ENCODE results near the gene KRTAP20-1.

The KRTAP20-1 gene

GRCh38 chr21:30642564-30642963 is 26.3 kb downstream of the KRTAP20-1 start, which contains the start of gene KRTAP20-3:
KRTAP20-3 (plus strand) TSS chr21:30642864.
- Histone ChIP-seq H3K4me3 (ENCODE audit: low read depth, low read length) (no peak within 1 kb of the TSS), H3K9me3 (ENCODE audit: control insufficient read depth, insufficient read depth, low read depth, low read length) (no peaks in the 10 kb centered on the region), H3K4me1 (ENCODE audit: control insufficient read depth, insufficient read depth, low read length) (no peaks in the 10 kb centered on the region), H3K36me3 (ENCODE audit: control insufficient read depth in 2 of 2, insufficient read depth in 1 of 2, low read length in 2 of 2) (no peaks in the 10 kb centered on the region), H3K27ac (ENCODE audit: extremely low read depth, low read depth, low read length) (no peak within 1 kb of the TSS)
- TF ChIP-seq SP3 (tag by site-specific recombination; IDR thresholded peaks at IDR 0.05) (no peak), ZNF791 (tag by site-specific recombination; IDR thresholded peaks at IDR 0.05) (no peak), ZFP41 (tag by site-specific recombination; IDR thresholded peaks at IDR 0.05; ENCODE audit: borderline replicate concordance) (no peak)
- CTCF ChIA-PET: interaction anchor here (0.8 kb wide), 1 partner anchor 46 kb away, joined by 3 read pairs; no protein-coding TSS in a partner anchor
- POLR2A ChIA-PET: no interaction called here

GRCh38 chr21:30646904-30647414 is 30.7 kb downstream of the KRTAP20-1 start:
- TF ChIP-seq ZNF146 (tag by site-specific recombination; IDR thresholded peaks at IDR 0.05) (no peak), KLF10 (tag by site-specific recombination; IDR thresholded peaks at IDR 0.05) (no peak), ZNF362 (tag by site-specific recombination; IDR thresholded peaks at IDR 0.05) (no peak), ZNF366 (tag by site-specific recombination; conservative IDR thresholded peaks at IDR 0.05) (no peak), MZF1 (tag by site-specific recombination; IDR thresholded peaks at IDR 0.05; ENCODE audit: borderline replicate concordance) (no peak), ZNF155 (tag by site-specific recombination; IDR thresholded peaks at IDR 0.05) (no peak), ZNF501 (tag by site-specific recombination; IDR thresholded peaks at IDR 0.05) (no peak), ZNF2 (tag by site-specific recombination; IDR thresholded peaks at IDR 0.05) (no peak), REST (tag by site-specific recombination; IDR thresholded peaks at IDR 0.05) (no peak), ZSCAN16 (tag by site-specific recombination; IDR thresholded peaks at IDR 0.05) (no peak), ZNF692 (tag by site-specific recombination; IDR thresholded peaks at IDR 0.05) (no peak), ZNF248 (tag by site-specific recombination; IDR thresholded peaks at IDR 0.05) (no peak), GLI4 (tag by site-specific recombination; IDR thresholded peaks at IDR 0.05) (no peak), GFI1B (tag by site-specific recombination; IDR thresholded peaks at IDR 0.05) (no peak)
- Histone ChIP-seq H3K4me3 (ENCODE audit: low read depth, low read length) (no peak overlapping the region), H3K36me3 (ENCODE audit: control insufficient read depth in 2 of 2, insufficient read depth in 1 of 2, low read length in 2 of 2) (no peaks in the 10 kb centered on the region), H3K27ac (ENCODE audit: extremely low read depth, low read depth, low read length) (no peak overlapping the region), H3K9me3 (ENCODE audit: control insufficient read depth, insufficient read depth, low read depth, low read length) (no peaks in the 10 kb centered on the region), H3K4me1 (ENCODE audit: control insufficient read depth, insufficient read depth, low read length) (no peaks in the 10 kb centered on the region)
- CTCF ChIA-PET: no interaction called here
- POLR2A ChIA-PET: no interaction called here

- H3K27ac ChIP-seq (ENCODE audit: extremely low read depth, low read depth, low read length): no peak overlapping the region
- TF ChIP-seq ZFP41 (tag by site-specific recombination; IDR thresholded peaks at IDR 0.05; ENCODE audit: borderline replicate concordance) (no peak), ZNF114 (tag by site-specific recombination; IDR thresholded peaks at IDR 0.05) (no peak), ZNF660 (tag by site-specific recombination; IDR thresholded peaks at IDR 0.05) (no peak), ZNF513 (tag by site-specific recombination; IDR thresholded peaks at IDR 0.05) (no peak), ZNF19 (tag by site-specific recombination; IDR thresholded peaks at IDR 0.05; ENCODE audit: low read depth) (no peak), OVOL3 (tag by site-specific recombination; IDR thresholded peaks at IDR 0.05) (no peak), ZNF18 (tag by site-specific recombination; IDR thresholded peaks at IDR 0.05) (no peak), ZSCAN30 (tag by site-specific recombination; IDR thresholded peaks at IDR 0.05) (no peak)
- no peak overlapping the region for H3K4me3 ChIP-seq (ENCODE audit: low read depth, low read length)
- ChIA-PET CTCF (interaction anchor here (0.7 kb wide), 1 partner anchor 563 kb away, joined by 3 read pairs; no protein-coding TSS in a partner anchor), POLR2A (no interaction called here)
- no peaks in the 10 kb centered on the region for H3K4me1 ChIP-seq (ENCODE audit: control insufficient read depth, insufficient read depth, low read length)
- H3K36me3 ChIP-seq (ENCODE audit: control insufficient read depth in 2 of 2, insufficient read depth in 1 of 2, low read length in 2 of 2): no peaks in the 10 kb centered on the region
- no peaks in the 10 kb centered on the region for H3K9me3 ChIP-seq (ENCODE audit: control insufficient read depth, insufficient read depth, low read depth, low read length)
Measured at GRCh38 chr21:30652891-30653290, 36.7 kb downstream of the KRTAP20-1 start.
